HCT116 (cell line): ENCODE measurements around the gene RAPSN. TPM values are rescaled to one million over a fixed set of nuclear protein-coding genes. Genes with fewer than 3 reads are reported as not detected.

Source experiments
- ATAC-seq: fragments of 200-7000 bp; cut with Tn5 transposase; 2 replicates; pipeline ENCODE4 v1.9.1; 2020; ENCODE audit warnings: mild to moderate bottlenecking, moderate library complexity
- BruUV-seq: library from RNA; stranded (reverse); fragments of 400-500 nt; replicated peaks from 2 replicates; lab custom pipeline; 2021; lab: Mats Ljungman, UMichigan
- CTCF ChIA-PET: fragments of 300-600 bp; sonication (Branson Sonifier 250); formaldehyde crosslinking; loops from one replicate; lab custom pipeline; 2021; ENCODE audit warnings: antibody characterized with exemption; lab: Charles Lee
- POLR2A ChIA-PET: fragments of 300-600, 350-600 bp; sonication (Branson Sonifier 250); formaldehyde crosslinking; loops from one replicate; lab custom pipeline; 2021; ENCODE audit warnings: antibody characterized with exemption; lab: Charles Lee
- RAD21 ChIA-PET, 2 experiments: fragments of 300-600 bp; sonication (Branson Sonifier 250); formaldehyde crosslinking; loops; one replicate each; lab custom pipeline; 2023; ENCODE audit warnings: low total read pairs in 2 of 2; ENCODE audit not compliant: uncharacterized antibody in 2 of 2, unreplicated experiment in 2 of 2, low non-redundant PET in 1 of 2; lab: Charles Lee
- DNase-seq: peaks from one replicate; pipeline ENCODE4 v3.0.0-alpha.2; 2010; ENCODE audit warnings: low read depth, low spot score
- H2AFZ ChIP-seq: fragments of 200-600 bp; shearing (Covaris generic), sonication (generic); 2 replicates; pipeline ENCODE4 v1.6.1; 2017; ENCODE audit warnings: low read depth, mixed run types, mixed read lengths, antibody characterized with exemption, low read length; ENCODE audit not compliant: poor library complexity, severe bottlenecking
- H3K27ac ChIP-seq: 2 replicates; pipeline ENCODE4 v1.5.1; 2012; ENCODE audit warnings: low read depth, low read length
- H3K27me3 ChIP-seq: fragments of 200-600 bp; sonication (generic); 2 replicates; pipeline ENCODE4 v1.6.1; 2016; ENCODE audit warnings: mixed run types, low read length, mixed read lengths; ENCODE audit not compliant: insufficient read depth
- H3K36me3 ChIP-seq, 2 experiments: fragments of 200-500 bp in 1 of 2; fragments of 200-600 bp in 1 of 2; sonication (Bioruptor generic) in 1 of 2; sonication (generic) in 1 of 2; 2 replicates each; pipeline versions ENCODE4 v1.5.1 to v1.6.1; 2014 to 2016; ENCODE audit warnings: low read length in 2 of 2, inconsistent platforms in 1 of 2, mixed read lengths in 1 of 2, mixed run types in 1 of 2; ENCODE audit not compliant: insufficient read depth in 2 of 2, control insufficient read depth in 1 of 2
- H3K4me1 ChIP-seq, 2 experiments: fragments of 200-600 bp in 1 of 2; sonication (generic) in 1 of 2; 2 replicates each; pipeline versions ENCODE4 v1.5.1 to v1.6.1; 2012 to 2017; ENCODE audit warnings: low read length in 2 of 2, inconsistent platforms in 1 of 2, mild to moderate bottlenecking in 1 of 2, mixed read lengths in 1 of 2, mixed run types in 1 of 2, moderate library complexity in 1 of 2; ENCODE audit not compliant: insufficient read depth in 2 of 2, control insufficient read depth in 1 of 2
- H3K4me2 ChIP-seq: fragments of 200-600 bp; sonication (generic); 2 replicates; pipeline ENCODE4 v1.6.1; 2017; ENCODE audit warnings: mixed run types, low read length, mixed read lengths
- H3K4me3 ChIP-seq, 2 experiments: fragments of 200-600 bp in 1 of 2; sonication (generic) in 1 of 2; replicated peaks in 1 of 2; 2 replicates each; pipeline ENCODE4 v1.5.1; 2011 to 2016; ENCODE audit warnings: low read length in 2 of 2, control low read depth in 1 of 2, low read depth in 1 of 2, mild to moderate bottlenecking in 1 of 2, mixed read lengths in 1 of 2, mixed run types in 1 of 2
- H3K79me2 ChIP-seq: fragments of 200-600 bp; sonication (generic); 2 replicates; pipeline ENCODE4 v1.6.1; 2017; ENCODE audit warnings: mild to moderate bottlenecking, mixed run types, low read length, moderate library complexity, mixed read lengths; ENCODE audit not compliant: insufficient read depth
- H3K9ac ChIP-seq: fragments of 200-600 bp; sonication (generic); 2 replicates; pipeline ENCODE4 v1.6.1; 2016; ENCODE audit warnings: low read length, mixed read lengths
- H3K9me2 ChIP-seq: fragments of 200-600 bp; sonication (generic), shearing (Covaris generic); 2 replicates; pipeline ENCODE4 v1.6.1; 2017; ENCODE audit warnings: mixed run types, mild to moderate bottlenecking, moderate library complexity; ENCODE audit not compliant: insufficient read depth
- H3K9me3 ChIP-seq, 2 experiments: fragments of 200-500 bp in 1 of 2; fragments of 200-600 bp in 1 of 2; sonication (Bioruptor generic) in 1 of 2; sonication (generic) in 1 of 2; 2 replicates each; pipeline ENCODE4 v1.6.1; 2014 to 2017; ENCODE audit warnings: low read length in 2 of 2, mixed read lengths in 2 of 2, inconsistent platforms in 1 of 2, low read depth in 1 of 2, mild to moderate bottlenecking in 1 of 2, mixed run types in 1 of 2, moderate library complexity in 1 of 2; ENCODE audit not compliant: control insufficient read depth in 1 of 2, insufficient read depth in 1 of 2
- H4K20me1 ChIP-seq: fragments of 200-600 bp; sonication (generic), shearing (Covaris generic); 2 replicates; pipeline ENCODE4 v1.6.1; 2017; ENCODE audit warnings: mixed run types, mild to moderate bottlenecking, moderate library complexity; ENCODE audit not compliant: insufficient read depth
- EZH2 ChIP-seq: fragments of 200-600 bp; sonication (generic); IDR thresholded peaks from 2 replicates; pipeline ENCODE4 v1.6.1; 2017; ENCODE audit warnings: antibody characterized with exemption, mixed run types
- RAD21 ChIP-seq: IDR thresholded peaks from 2 replicates; pipeline ENCODE4 v1.6.1; 2012; ENCODE audit warnings: low read depth, mild to moderate bottlenecking
- intact Hi-C: fragments of 100-400 bp; cut with micrococcal nuclease; formaldehyde crosslinking; loops from 2 replicates; pipeline ENCODE4 v1.10.0; 2022
- total RNA-seq: library from RNA; stranded (reverse); gene quantifications from one replicate; pipeline ENCODE4 v1.2.1, GENCODE V29; 2021; ENCODE audit not compliant: unreplicated experiment
- TF ChIP-seq, protein P1 (sequence below), 3 experiments: fragments of 200-600 bp in 1 of 3; sonication (generic) in 1 of 3; IDR thresholded peaks in 2 of 3; conservative IDR thresholded peaks in 1 of 3; 2 replicates each; pipeline ENCODE4 v1.5.1; 2012 to 2017; ENCODE audit warnings: low read depth in 2 of 3, low read length in 2 of 3, antibody characterized with exemption in 1 of 3, borderline replicate concordance in 1 of 3, control low read depth in 1 of 3, mild to moderate bottlenecking in 1 of 3, mixed read lengths in 1 of 3, mixed run types in 1 of 3, moderate library complexity in 1 of 3; ENCODE audit not compliant: insufficient read depth in 1 of 3
- TF ChIP-seq, protein P2 (sequence below): IDR thresholded peaks from 2 replicates; pipeline ENCODE4 v1.6.1; 2012

The RAPSN gene
- total RNA-seq, 1 experiment from 2014 or later, result 0.57 TPM

DNA sequence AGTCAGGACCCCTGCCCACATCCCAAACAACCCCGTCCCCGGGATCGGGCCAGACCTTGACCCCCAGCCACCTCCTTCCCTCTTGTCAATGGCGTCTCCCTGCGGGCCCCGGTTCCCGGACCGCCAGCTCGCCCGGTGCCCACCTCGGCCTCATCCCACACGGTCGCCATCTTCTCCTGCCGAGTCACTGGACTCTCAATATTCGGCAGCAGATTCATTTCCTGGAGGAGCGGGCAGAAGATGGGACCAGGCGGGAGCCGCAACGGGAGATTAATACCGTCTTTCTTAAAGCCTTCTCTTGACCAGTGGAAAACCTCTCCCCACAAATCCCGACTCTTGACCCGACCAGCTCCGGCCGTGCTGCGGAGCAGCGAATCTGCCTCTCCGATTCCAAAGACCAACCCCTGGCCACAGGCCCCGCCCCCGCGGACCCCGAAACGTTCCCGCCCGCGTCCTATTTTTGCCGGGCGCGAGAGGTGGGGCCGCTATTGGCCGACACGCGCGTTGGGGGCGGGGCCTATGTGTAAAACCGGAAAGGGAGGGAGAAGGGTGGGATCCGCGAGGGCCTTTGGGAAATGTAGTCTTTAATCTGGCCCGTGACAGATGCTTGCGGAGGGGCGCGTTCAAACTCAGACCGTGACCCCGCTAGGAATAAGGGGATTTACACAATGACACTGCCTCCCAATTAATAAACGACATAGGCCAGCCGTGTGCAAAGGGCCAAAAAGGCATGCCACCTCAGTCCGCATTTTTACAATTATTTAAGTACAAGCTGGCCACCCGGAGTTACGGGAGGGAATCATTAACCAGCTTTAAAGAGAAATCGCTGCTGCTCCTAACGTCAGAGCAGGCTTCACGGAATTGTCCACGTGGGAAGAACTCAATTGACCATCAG, 22.6 kb downstream of the RAPSN start, which contains the start of gene PSMC3 (continued):
- TF ChIP-seq, protein P1, sequence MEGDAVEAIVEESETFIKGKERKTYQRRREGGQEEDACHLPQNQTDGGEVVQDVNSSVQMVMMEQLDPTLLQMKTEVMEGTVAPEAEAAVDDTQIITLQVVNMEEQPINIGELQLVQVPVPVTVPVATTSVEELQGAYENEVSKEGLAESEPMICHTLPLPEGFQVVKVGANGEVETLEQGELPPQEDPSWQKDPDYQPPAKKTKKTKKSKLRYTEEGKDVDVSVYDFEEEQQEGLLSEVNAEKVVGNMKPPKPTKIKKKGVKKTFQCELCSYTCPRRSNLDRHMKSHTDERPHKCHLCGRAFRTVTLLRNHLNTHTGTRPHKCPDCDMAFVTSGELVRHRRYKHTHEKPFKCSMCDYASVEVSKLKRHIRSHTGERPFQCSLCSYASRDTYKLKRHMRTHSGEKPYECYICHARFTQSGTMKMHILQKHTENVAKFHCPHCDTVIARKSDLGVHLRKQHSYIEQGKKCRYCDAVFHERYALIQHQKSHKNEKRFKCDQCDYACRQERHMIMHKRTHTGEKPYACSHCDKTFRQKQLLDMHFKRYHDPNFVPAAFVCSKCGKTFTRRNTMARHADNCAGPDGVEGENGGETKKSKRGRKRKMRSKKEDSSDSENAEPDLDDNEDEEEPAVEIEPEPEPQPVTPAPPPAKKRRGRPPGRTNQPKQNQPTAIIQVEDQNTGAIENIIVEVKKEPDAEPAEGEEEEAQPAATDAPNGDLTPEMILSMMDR (IDR thresholded peaks at IDR 0.05 in 2 of 3, conservative IDR thresholded peaks at IDR 0.05 in 1 of 3; ENCODE audit: borderline replicate concordance in 1 of 3, insufficient read depth in 1 of 3, low read depth in 2 of 3, low read length in 2 of 3), result no peak
- TF ChIP-seq, all 23 proteins: peak for 8

DNA sequence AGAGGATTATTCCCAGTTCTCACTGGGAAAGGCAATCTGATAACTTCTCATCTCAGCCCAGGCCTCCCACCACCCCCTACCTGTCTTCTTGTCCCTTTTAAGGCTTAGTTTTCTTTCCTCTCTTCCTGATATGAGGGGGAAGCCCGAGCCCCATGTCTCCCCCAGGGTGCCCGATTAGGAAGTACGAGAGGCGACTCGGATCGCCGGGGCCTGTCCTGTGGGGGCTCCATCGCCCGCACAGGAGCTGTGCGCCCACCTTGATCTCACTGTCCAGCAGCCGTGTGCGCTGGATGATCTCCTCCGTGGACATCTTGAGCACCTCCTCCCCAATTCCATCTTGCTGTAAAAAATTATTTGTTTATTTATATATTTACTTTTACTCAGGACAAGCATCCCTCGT, 23.3 kb downstream of the RAPSN start:
- TSS peak; percentile 73 for BruUV-seq
- CTCF ChIA-PET, result interaction anchor here (2.7 kb wide), 1 partner anchor 14 kb away, joined by 12 read pairs; no protein-coding TSS in a partner anchor
- intact Hi-C loops, result loop anchor here (10.0 kb wide), 1 partner anchor 129 kb away; the partner anchor contains the start of gene CELF1

More for the DNA sequence above, 23.3 kb downstream of the RAPSN start:
- peaks cover 45% of the 10 kb centered on the region for H3K79me2 ChIP-seq
- H3K9ac ChIP-seq, result peak overlapping the region; percentile 96
- peak overlapping the region; percentile 92 to 98 for H3K4me3 ChIP-seq
- H3K4me2 ChIP-seq, result peak overlapping the region; percentile 79
- ATAC-seq (no peak), DNase-seq (no peak)
- peak overlapping the region; percentile 77 for H3K27ac ChIP-seq
- H3K9me2 ChIP-seq, result no peaks in the 10 kb centered on the region
- H3K36me3 ChIP-seq, result peaks cover 21 to 31% of the 10 kb centered on the region in 2 experiments; a peak in 3 of 4 replicates
- POLR2A ChIA-PET, result interaction anchor here (2.3 kb wide), 1 partner anchor 10 kb away, joined by 10 read pairs; no protein-coding TSS in a partner anchor
- H4K20me1 ChIP-seq, result no peaks in the 10 kb centered on the region
- TF ChIP-seq, protein P2, sequence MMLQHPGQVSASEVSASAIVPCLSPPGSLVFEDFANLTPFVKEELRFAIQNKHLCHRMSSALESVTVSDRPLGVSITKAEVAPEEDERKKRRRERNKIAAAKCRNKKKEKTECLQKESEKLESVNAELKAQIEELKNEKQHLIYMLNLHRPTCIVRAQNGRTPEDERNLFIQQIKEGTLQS, result no peak
- no peak for TF ChIP-seq RAD21
- no peak for TF ChIP-seq EZH2
- TF ChIP-seq, all 23 proteins: peak for 0
- Histone ChIP-seq H2AFZ (no peak overlapping the region), H3K4me1 (peaks cover 12 to 23% of the 10 kb centered on the region in 2 experiments), H3K9me3 (no peaks in the 10 kb centered on the region), H3K27me3 (no peaks in the 10 kb centered on the region)
- RAD21 ChIA-PET, result no interaction called here
